Stimulated activated memory B cell treated with anti-CD40 and anti-IgM and Interleukin-4, amounts not matched to agents 10 μg/mL and 1 μg/mL and 100 μg/mL, for 72 hours (primary cell): ENCODE measurements around the gene TRPM6.

Source experiments
- ATAC-seq: fragments of 150-1000 bp; cut with Tn5 transposase; 2 replicates; pipeline ENCODE4 v1.10.0; 2021
- H3K27ac Mint-ChIP-seq: one replicate; pipeline ENCODE4 v1.8.0; 2022; ENCODE audit warnings: mild to moderate bottlenecking, mixed read lengths
- H3K27me3 Mint-ChIP-seq: one replicate; pipeline ENCODE4 v1.8.0; 2022; ENCODE audit warnings: mixed read lengths
- H3K36me3 Mint-ChIP-seq: one replicate; pipeline ENCODE4 v1.8.0; 2022; ENCODE audit warnings: mixed read lengths
- H3K4me1 Mint-ChIP-seq: one replicate; pipeline ENCODE4 v1.8.0; 2022; ENCODE audit warnings: mixed read lengths
- H3K4me3 Mint-ChIP-seq: one replicate; pipeline ENCODE4 v1.8.0; 2022; ENCODE audit warnings: mild to moderate bottlenecking, moderate library complexity, mixed read lengths
- H3K9me3 Mint-ChIP-seq: one replicate; pipeline ENCODE4 v1.8.0; 2022; ENCODE audit warnings: mixed read lengths

Gene TRPM6

GRCh38 chr9:74728176-74728575 lies 159.5 kb downstream of the TRPM6 start:
- no peaks in the 10 kb centered on the region for H3K4me1 Mint-ChIP-seq
- H3K36me3 Mint-ChIP-seq: no peaks in the 10 kb centered on the region
- no peak for ATAC-seq
- no peak overlapping the region for H3K4me3 Mint-ChIP-seq
- H3K27ac Mint-ChIP-seq: no peak overlapping the region
- no peaks in the 10 kb centered on the region for H3K9me3 Mint-ChIP-seq
- peaks cover 7% of the 10 kb centered on the region for H3K27me3 Mint-ChIP-seq

- no peaks in the 10 kb centered on the region for H3K36me3 Mint-ChIP-seq
- no peak overlapping the region for H3K27ac Mint-ChIP-seq
- ATAC-seq: no peak
- H3K4me3 Mint-ChIP-seq: no peak overlapping the region
- no peaks in the 10 kb centered on the region for H3K9me3 Mint-ChIP-seq
- no peaks in the 10 kb centered on the region for H3K4me1 Mint-ChIP-seq
- peaks cover 7% of the 10 kb centered on the region for H3K27me3 Mint-ChIP-seq
Observed at GRCh38 chr9:74726581-74726980, 161.1 kb downstream of the TRPM6 start.

DNA sequence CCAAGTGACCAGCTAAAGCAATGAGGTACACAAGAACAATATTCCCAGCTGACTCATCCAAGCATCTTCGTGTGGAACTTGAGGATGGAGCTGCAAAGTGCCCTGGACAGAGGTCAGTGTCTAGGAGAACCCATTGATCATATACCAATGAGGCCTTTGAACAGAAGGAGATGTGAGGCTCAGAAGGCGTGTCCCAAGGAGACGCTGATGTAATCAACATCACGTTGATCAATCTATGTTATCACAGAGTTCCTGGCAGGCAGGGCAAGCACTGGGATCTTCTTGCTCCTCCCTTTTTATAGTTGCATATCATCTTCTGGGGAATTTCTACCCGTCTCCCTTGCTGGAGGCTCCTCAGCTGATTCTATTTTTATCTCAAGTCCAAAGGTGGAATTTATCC lies 163.4 kb downstream of the TRPM6 start:
- Mint-ChIP-seq H3K9me3 (no peaks in the 10 kb centered on the region), H3K27me3 (peaks cover 7% of the 10 kb centered on the region), H3K27ac (no peak overlapping the region), H3K36me3 (no peaks in the 10 kb centered on the region), H3K4me1 (no peaks in the 10 kb centered on the region), H3K4me3 (no peak overlapping the region)
- no peak for ATAC-seq

DNA sequence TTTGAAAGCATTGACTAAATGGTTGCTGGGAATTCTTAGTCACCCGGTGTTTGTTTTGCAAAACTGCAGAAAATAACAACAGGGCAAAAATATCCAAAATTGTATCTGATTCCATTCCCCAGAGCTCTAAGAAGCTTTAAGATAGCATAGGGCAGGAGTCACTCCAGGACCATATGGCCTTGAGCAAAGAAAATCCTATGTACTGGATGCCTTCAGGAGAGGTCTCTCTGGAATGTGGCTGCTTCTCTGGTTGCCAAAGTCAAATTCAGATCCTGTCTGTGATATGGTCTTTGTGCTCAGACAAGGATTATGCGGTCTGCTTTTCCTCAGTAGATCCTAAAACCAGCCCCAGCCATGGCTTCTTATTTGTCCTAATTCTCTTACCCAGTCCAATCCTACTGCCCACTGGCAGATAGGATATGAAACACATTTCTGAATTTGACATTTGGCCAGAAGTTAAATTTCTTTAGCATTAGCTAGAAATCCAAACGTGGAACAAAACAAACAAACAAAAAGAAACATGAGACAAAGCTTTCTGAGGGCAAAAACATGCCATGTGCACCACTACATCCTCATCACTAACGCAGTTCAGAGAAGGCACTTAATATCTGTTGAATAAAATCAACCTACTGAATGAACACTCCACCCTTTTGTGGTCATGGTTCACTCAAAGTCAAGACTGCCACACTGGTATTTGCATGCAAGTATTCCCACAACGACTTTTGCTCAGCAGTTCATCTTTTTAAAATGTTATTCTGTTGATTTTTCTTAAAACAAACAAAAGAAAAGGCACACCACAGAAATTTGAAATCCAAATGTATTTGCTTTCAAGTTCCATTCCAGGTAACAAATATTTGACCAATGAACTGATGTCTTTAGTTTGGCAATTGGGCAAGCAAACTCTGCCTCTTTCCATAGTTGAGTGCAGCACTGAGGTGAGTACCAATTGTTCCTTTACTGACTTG lies 165.7 kb downstream of the TRPM6 start:
- Mint-ChIP-seq H3K27ac (no peak overlapping the region), H3K36me3 (no peaks in the 10 kb centered on the region), H3K4me3 (no peak overlapping the region), H3K4me1 (no peaks in the 10 kb centered on the region), H3K27me3 (peaks cover 4% of the 10 kb centered on the region), H3K9me3 (no peaks in the 10 kb centered on the region)
- no peak for ATAC-seq

DNA sequence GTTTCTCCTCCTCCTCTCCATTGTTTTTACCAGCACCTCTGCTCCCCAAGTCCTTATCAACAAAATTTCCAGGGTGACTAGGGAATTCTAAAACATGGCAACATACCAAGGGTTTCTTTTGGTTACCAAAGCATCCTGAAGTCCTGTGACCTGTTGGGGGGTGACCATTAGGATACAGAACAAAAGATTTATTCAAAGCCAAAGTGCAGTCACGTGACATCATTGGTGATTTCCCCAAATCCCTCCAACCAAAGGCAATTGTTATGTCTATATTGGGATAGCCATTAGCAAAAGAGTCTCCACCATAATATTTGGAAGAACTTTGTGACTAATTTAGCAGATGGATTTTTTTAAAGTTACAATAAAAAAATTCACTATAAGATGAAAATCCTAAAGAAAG lies 168.4 kb downstream of the TRPM6 start:
- Mint-ChIP-seq H3K4me1 (no peaks in the 10 kb centered on the region), H3K27ac (no peak overlapping the region), H3K27me3 (no peaks in the 10 kb centered on the region), H3K9me3 (no peaks in the 10 kb centered on the region), H3K36me3 (no peaks in the 10 kb centered on the region), H3K4me3 (no peak overlapping the region)
- no peak for ATAC-seq

DNA sequence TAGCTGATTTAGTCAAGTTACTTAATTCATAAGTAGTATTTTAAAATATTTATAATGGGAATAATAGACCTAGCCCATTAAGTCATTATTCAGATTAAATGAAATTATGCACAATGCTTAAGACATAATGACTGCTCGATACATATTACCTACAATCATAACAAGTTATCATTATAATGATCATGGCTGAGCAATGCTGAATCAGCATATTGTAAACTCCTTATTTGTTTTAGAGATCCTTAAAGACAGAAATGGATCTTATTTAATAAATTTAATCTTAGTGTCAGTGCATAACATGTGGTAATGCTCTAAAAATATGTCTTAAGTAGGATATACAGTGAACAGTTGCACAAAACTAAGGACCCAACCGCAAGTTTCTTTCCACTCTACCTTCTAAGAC lies 169.0 kb downstream of the TRPM6 start:
- Mint-ChIP-seq H3K4me1 (no peaks in the 10 kb centered on the region), H3K4me3 (no peak overlapping the region), H3K27ac (no peak overlapping the region), H3K9me3 (no peaks in the 10 kb centered on the region), H3K36me3 (no peaks in the 10 kb centered on the region), H3K27me3 (no peaks in the 10 kb centered on the region)
- no peak for ATAC-seq

DNA sequence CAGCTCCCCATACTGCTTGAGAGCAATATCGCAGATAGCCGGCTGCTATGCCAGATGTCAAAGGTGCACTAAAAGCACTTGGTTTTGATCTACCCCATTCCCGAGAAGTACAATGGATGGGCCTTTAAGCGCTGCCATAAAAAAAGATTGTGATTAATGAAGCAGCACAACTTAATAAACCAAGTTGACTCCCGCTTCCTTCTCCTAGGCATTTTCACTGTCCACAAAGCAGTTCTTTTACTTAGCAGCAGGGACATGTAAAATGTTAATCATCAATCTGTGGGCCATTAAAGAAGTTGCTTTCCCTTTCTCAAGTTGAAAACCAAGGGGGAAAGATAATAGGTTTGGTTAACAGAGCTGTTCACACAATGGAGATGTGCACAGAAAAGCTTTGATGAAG lies 176.4 kb downstream of the TRPM6 start:
- Mint-ChIP-seq H3K9me3 (no peaks in the 10 kb centered on the region), H3K36me3 (no peaks in the 10 kb centered on the region), H3K4me3 (no peak overlapping the region), H3K27me3 (peaks cover 7% of the 10 kb centered on the region), H3K4me1 (no peaks in the 10 kb centered on the region), H3K27ac (no peak overlapping the region)
- no peak for ATAC-seq

DNA sequence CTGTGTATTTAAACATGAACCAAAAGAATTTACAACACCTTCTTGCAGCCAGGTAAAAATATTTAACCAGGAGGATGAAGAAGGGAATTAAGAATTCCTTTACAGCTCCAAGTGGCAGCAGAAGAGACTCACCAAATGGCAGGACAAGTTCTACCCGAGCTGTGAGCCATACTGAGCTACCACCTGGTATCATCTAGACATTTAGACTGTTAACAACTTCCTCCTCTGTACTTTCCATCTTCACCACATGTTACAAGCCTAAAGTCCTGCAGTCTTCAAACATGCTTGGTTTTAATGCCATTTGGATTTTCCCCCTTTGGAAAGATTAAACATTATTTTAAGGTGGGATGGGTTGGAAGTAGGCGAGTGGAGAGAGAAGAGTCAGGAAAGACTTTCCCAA lies 190.2 kb downstream of the TRPM6 start:
- no peak for ATAC-seq
- no peak overlapping the region for H3K4me3 Mint-ChIP-seq

GRCh38 chr9:74696520-74696919 lies 191.2 kb downstream of the TRPM6 start:
- no peak overlapping the region for H3K4me3 Mint-ChIP-seq
- no peak overlapping the region for H3K27ac Mint-ChIP-seq
- H3K4me1 Mint-ChIP-seq: no peaks in the 10 kb centered on the region
- no peak for ATAC-seq
- H3K36me3 Mint-ChIP-seq: no peaks in the 10 kb centered on the region
- no peaks in the 10 kb centered on the region for H3K9me3 Mint-ChIP-seq
- H3K27me3 Mint-ChIP-seq: peaks cover 12% of the 10 kb centered on the region

More for the DNA sequence above, 190.2 kb downstream of the TRPM6 start:
- Mint-ChIP-seq H3K27me3 (peaks cover 15% of the 10 kb centered on the region), H3K27ac (no peak overlapping the region), H3K36me3 (no peaks in the 10 kb centered on the region), H3K4me1 (no peaks in the 10 kb centered on the region), H3K9me3 (peaks cover under 1% of the 10 kb centered on the region)

- no peaks in the 10 kb centered on the region for H3K9me3 Mint-ChIP-seq
- no peak overlapping the region for H3K27ac Mint-ChIP-seq
- H3K4me1 Mint-ChIP-seq: no peaks in the 10 kb centered on the region
- no peaks in the 10 kb centered on the region for H3K27me3 Mint-ChIP-seq
- no peak overlapping the region for H3K4me3 Mint-ChIP-seq
- H3K36me3 Mint-ChIP-seq: no peaks in the 10 kb centered on the region
- no peak for ATAC-seq
Observed at GRCh38 chr9:74691058-74691457, 196.7 kb downstream of the TRPM6 start.

DNA sequence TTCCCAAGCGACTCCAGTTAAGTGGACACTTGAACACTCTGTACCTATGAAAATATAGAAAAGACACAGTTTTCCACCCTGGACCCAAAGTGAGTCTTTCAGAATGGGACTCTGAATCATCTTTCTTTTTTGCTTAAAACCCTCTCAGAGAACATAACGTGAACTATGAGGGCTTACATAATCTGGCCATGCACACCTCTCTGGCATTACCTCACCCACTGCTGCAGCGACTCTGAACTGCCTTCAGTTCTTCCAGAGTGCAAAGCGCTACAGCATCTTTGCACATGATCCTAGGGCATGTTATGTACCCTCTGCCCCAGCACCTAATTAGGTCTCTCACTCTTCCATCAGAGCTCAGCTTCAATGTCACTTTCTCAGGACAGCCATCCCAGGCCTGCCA lies 204.4 kb downstream of the TRPM6 start:
- Mint-ChIP-seq H3K4me3 (no peak overlapping the region), H3K36me3 (no peaks in the 10 kb centered on the region), H3K4me1 (no peaks in the 10 kb centered on the region), H3K27ac (no peak overlapping the region), H3K9me3 (no peaks in the 10 kb centered on the region), H3K27me3 (no peaks in the 10 kb centered on the region)
- ATAC-seq: no peak

DNA sequence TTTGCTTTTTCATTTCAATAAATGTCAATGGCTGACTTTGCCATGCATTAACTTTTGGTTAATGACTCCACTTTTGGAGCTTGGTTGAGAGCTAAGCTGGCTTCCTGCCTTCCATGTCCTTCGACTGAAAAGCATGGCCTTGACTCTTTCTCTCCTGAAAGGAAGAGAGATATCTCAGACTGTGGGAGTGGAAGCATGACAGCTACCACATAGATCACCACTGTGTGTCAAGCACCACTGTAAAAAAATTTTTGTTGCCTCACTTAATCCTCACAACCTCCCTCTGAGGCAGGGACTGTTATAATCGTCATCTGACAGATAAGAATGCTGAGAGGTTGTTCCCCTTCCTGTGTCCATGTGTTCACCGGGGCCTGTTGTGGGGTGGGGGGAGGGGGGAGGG lies 205.8 kb downstream of the TRPM6 start:
- ATAC-seq: no peak
- no peaks in the 10 kb centered on the region for H3K4me1 Mint-ChIP-seq
- no peaks in the 10 kb centered on the region for H3K36me3 Mint-ChIP-seq
- no peaks in the 10 kb centered on the region for H3K27me3 Mint-ChIP-seq
- no peaks in the 10 kb centered on the region for H3K9me3 Mint-ChIP-seq
- H3K27ac Mint-ChIP-seq: no peak overlapping the region
- no peak overlapping the region for H3K4me3 Mint-ChIP-seq

GRCh38 chr9:74674077-74674476 lies 213.6 kb downstream of the TRPM6 start:
- Mint-ChIP-seq H3K27ac (no peak overlapping the region), H3K36me3 (no peaks in the 10 kb centered on the region), H3K4me1 (no peaks in the 10 kb centered on the region), H3K27me3 (no peaks in the 10 kb centered on the region), H3K4me3 (no peak overlapping the region), H3K9me3 (no peaks in the 10 kb centered on the region)
- no peak for ATAC-seq
